ENCODE results near the gene POGK. TPM values are rescaled to one million over a fixed set of nuclear protein-coding genes. Genes with fewer than 3 reads are reported as not detected.
"Not testable (repeated sequence)": the region's sequence is repeated elsewhere in the genome, so short reads cannot be mapped to it uniquely, and the experiment has no call there.

Gene POGK
- total and polyA plus RNA-seq, 4 donors, result 30.0 to 42.0 (median 36.5) TPM

- peak overlapping the region; percentile 76 for H3K4me3 ChIP-seq (ENCODE audit: low read depth, low read length)
- no peaks in the 10 kb centered on the region for H3K9me3 ChIP-seq (ENCODE audit: control insufficient read depth, insufficient read depth, low read length)
- DNase-seq (ENCODE audit: low read depth in 4 of 6, low spot score in 6 of 6), result peak in 1 of 6 donors; percentile 19
- WGBS (ENCODE audit: insufficient coverage), result 21% methylated on average over 3 of the region's 8 CpGs
- no peaks in the 10 kb centered on the region for H3K36me3 ChIP-seq (ENCODE audit: control insufficient read depth, insufficient read depth, low read length)
- H3K27me3 ChIP-seq (ENCODE audit: control insufficient read depth, insufficient read depth, low read length), result no peaks in the 10 kb centered on the region
- peak overlapping the region; percentile 80 for H3K27ac ChIP-seq (ENCODE audit: low read depth, low read length)
- peaks cover 13% of the 10 kb centered on the region for H3K4me1 ChIP-seq (ENCODE audit: control insufficient read depth, insufficient read depth, low read length)
Measured at GRCh38 chr1:166875302-166875733, 36.0 kb downstream of the POGK start.

- H3K27me3 ChIP-seq (ENCODE audit: control insufficient read depth, insufficient read depth, low read length), result no peaks in the 10 kb centered on the region
- H3K36me3 ChIP-seq (ENCODE audit: control insufficient read depth, insufficient read depth, low read length), result no peaks in the 10 kb centered on the region
- WGBS (ENCODE audit: insufficient coverage), result under 1% methylated on average over 84 of the region's 84 CpGs
- peaks cover 13% of the 10 kb centered on the region for H3K4me1 ChIP-seq (ENCODE audit: control insufficient read depth, insufficient read depth, low read length)
- no peaks in the 10 kb centered on the region for H3K9me3 ChIP-seq (ENCODE audit: control insufficient read depth, insufficient read depth, low read length)
- peak within 1 kb of the TSS; percentile 80 for H3K27ac ChIP-seq (ENCODE audit: low read depth, low read length)
- H3K4me3 ChIP-seq (ENCODE audit: low read depth, low read length), result peak within 1 kb of the TSS; percentile 76
- DNase-seq (ENCODE audit: low read depth in 4 of 6, low spot score in 6 of 6), result peak; percentile 92 to 100 (median 97)
Measured at GRCh38 chr1:166875734-166876539, 36.7 kb downstream of the POGK start, which contains the start of gene TADA1. TSS of gene TADA1 (minus strand) at chr1:166876264. CDS start at chr1:166876233, 31 bp downstream.

GRCh38 chr1:166876540-166876838, 37.2 kb downstream of the POGK start:
- H3K4me3 ChIP-seq (ENCODE audit: low read depth, low read length), result peak overlapping the region; percentile 76

GRCh38 chr1:166878173-166878917, 39.1 kb downstream of the POGK start:
- DNase-seq (ENCODE audit: low read depth in 4 of 6, low spot score in 6 of 6); H3K27ac ChIP-seq (ENCODE audit: low read depth, low read length); H3K4me3 ChIP-seq (ENCODE audit: low read depth, low read length); H3K36me3 ChIP-seq (ENCODE audit: control insufficient read depth, insufficient read depth, low read length); H3K27me3 ChIP-seq (ENCODE audit: control insufficient read depth, insufficient read depth, low read length); H3K4me1 ChIP-seq (ENCODE audit: control insufficient read depth, insufficient read depth, low read length); H3K9me3 ChIP-seq (ENCODE audit: control insufficient read depth, insufficient read depth, low read length): not testable (repeated sequence)
- 96% methylated on average over 6 of the region's 21 CpGs for WGBS (ENCODE audit: insufficient coverage)

More at GRCh38 chr1:166876540-166876838, 37.2 kb downstream of the POGK start:
- H3K27me3 ChIP-seq (ENCODE audit: control insufficient read depth, insufficient read depth, low read length), result no peaks in the 10 kb centered on the region
- WGBS (ENCODE audit: insufficient coverage), result 0% methylated on average over 3 of the region's 7 CpGs
- no peaks in the 10 kb centered on the region for H3K36me3 ChIP-seq (ENCODE audit: control insufficient read depth, insufficient read depth, low read length)
- peak overlapping the region; percentile 80 for H3K27ac ChIP-seq (ENCODE audit: low read depth, low read length)
- DNase-seq (ENCODE audit: low read depth in 4 of 6, low spot score in 6 of 6), result no peak
- no peaks in the 10 kb centered on the region for H3K9me3 ChIP-seq (ENCODE audit: control insufficient read depth, insufficient read depth, low read length)
- H3K4me1 ChIP-seq (ENCODE audit: control insufficient read depth, insufficient read depth, low read length), result peaks cover 13% of the 10 kb centered on the region

- H3K36me3 ChIP-seq (ENCODE audit: control insufficient read depth, insufficient read depth, low read length), result no peaks in the 10 kb centered on the region
- H3K4me1 ChIP-seq (ENCODE audit: control insufficient read depth, insufficient read depth, low read length), result peaks cover 13% of the 10 kb centered on the region
- H3K27ac ChIP-seq (ENCODE audit: low read depth, low read length), result no peak overlapping the region
- no CpG with 5 or more reads among the region's 2 CpGs for WGBS (ENCODE audit: insufficient coverage)
- peaks cover 17% of the 10 kb centered on the region for H3K27me3 ChIP-seq (ENCODE audit: control insufficient read depth, insufficient read depth, low read length)
- H3K4me3 ChIP-seq (ENCODE audit: low read depth, low read length), result no peak overlapping the region
- DNase-seq (ENCODE audit: low read depth in 4 of 6, low spot score in 6 of 6), result no peak
- H3K9me3 ChIP-seq (ENCODE audit: control insufficient read depth, insufficient read depth, low read length), result no peaks in the 10 kb centered on the region
Measured at GRCh38 chr1:166882893-166883292, 43.6 kb downstream of the POGK start.

GRCh38 chr1:166884040-166884642, 44.9 kb downstream of the POGK start:
- H3K9me3 ChIP-seq (ENCODE audit: control insufficient read depth, insufficient read depth, low read length), result no peaks in the 10 kb centered on the region
- DNase-seq (ENCODE audit: low read depth in 4 of 6, low spot score in 6 of 6), result peak in 4 of 6 donors; percentile 28 to 90 (median 50)
- H3K27me3 ChIP-seq (ENCODE audit: control insufficient read depth, insufficient read depth, low read length), result peaks cover 17% of the 10 kb centered on the region
- peaks cover 13% of the 10 kb centered on the region for H3K4me1 ChIP-seq (ENCODE audit: control insufficient read depth, insufficient read depth, low read length)
- no peaks in the 10 kb centered on the region for H3K36me3 ChIP-seq (ENCODE audit: control insufficient read depth, insufficient read depth, low read length)
- H3K4me3 ChIP-seq (ENCODE audit: low read depth, low read length), result peak overlapping the region; percentile 22
- whole genome bisulfite sequencing (ENCODE audit: insufficient coverage), result 6% methylated on average over 44 of the region's 44 CpGs
- H3K27ac ChIP-seq (ENCODE audit: low read depth, low read length), result no peak overlapping the region

GRCh38 chr1:166884971-166885370, 45.7 kb downstream of the POGK start:
- Histone ChIP-seq H3K27me3 (ENCODE audit: control insufficient read depth, insufficient read depth, low read length) (peaks cover 17% of the 10 kb centered on the region), H3K4me1 (ENCODE audit: control insufficient read depth, insufficient read depth, low read length) (peaks cover 13% of the 10 kb centered on the region), H3K4me3 (ENCODE audit: low read depth, low read length) (no peak overlapping the region), H3K27ac (ENCODE audit: low read depth, low read length) (no peak overlapping the region), H3K36me3 (ENCODE audit: control insufficient read depth, insufficient read depth, low read length) (no peaks in the 10 kb centered on the region), H3K9me3 (ENCODE audit: control insufficient read depth, insufficient read depth, low read length) (no peaks in the 10 kb centered on the region)
- DNase-seq (ENCODE audit: low read depth in 4 of 6, low spot score in 6 of 6), result no peak
- WGBS (ENCODE audit: insufficient coverage), result no CpG with 5 or more reads among the region's 3 CpGs

GRCh38 chr1:166888373-166889111, 49.3 kb downstream of the POGK start:
- no peak overlapping the region for H3K4me3 ChIP-seq (ENCODE audit: low read depth, low read length)
- WGBS (ENCODE audit: insufficient coverage), result 67% methylated on average over 2 of the region's 4 CpGs
- H3K4me1 ChIP-seq (ENCODE audit: control insufficient read depth, insufficient read depth, low read length), result peaks cover 12% of the 10 kb centered on the region
- no peaks in the 10 kb centered on the region for H3K36me3 ChIP-seq (ENCODE audit: control insufficient read depth, insufficient read depth, low read length)
- DNase-seq (ENCODE audit: low read depth in 4 of 6, low spot score in 6 of 6), result peak in 4 of 6 donors; percentile 11 to 94 (median 68)
- peaks cover 17% of the 10 kb centered on the region for H3K27me3 ChIP-seq (ENCODE audit: control insufficient read depth, insufficient read depth, low read length)
- no peak overlapping the region for H3K27ac ChIP-seq (ENCODE audit: low read depth, low read length)
- H3K9me3 ChIP-seq (ENCODE audit: control insufficient read depth, insufficient read depth, low read length), result no peaks in the 10 kb centered on the region

- H3K27me3 ChIP-seq (ENCODE audit: control insufficient read depth, insufficient read depth, low read length), result peaks cover 6% of the 10 kb centered on the region
- no peak for DNase-seq (ENCODE audit: low read depth in 4 of 6, low spot score in 6 of 6)
- H3K36me3 ChIP-seq (ENCODE audit: control insufficient read depth, insufficient read depth, low read length), result no peaks in the 10 kb centered on the region
- no peaks in the 10 kb centered on the region for H3K9me3 ChIP-seq (ENCODE audit: control insufficient read depth, insufficient read depth, low read length)
- H3K4me3 ChIP-seq (ENCODE audit: low read depth, low read length), result no peak overlapping the region
- H3K4me1 ChIP-seq (ENCODE audit: control insufficient read depth, insufficient read depth, low read length), result no peaks in the 10 kb centered on the region
- H3K27ac ChIP-seq (ENCODE audit: low read depth, low read length), result no peak overlapping the region
Measured at GRCh38 chr1:166889776-166890175, 50.5 kb downstream of the POGK start.

Data from spinal cord (tissue), 10 donors.